ENCODE data around the gene IL26. TPM values are rescaled to one million over a fixed set of nuclear protein-coding genes. Genes with fewer than 3 reads are reported as not detected.
A peak's percentile ranks its signal among the peaks of the same experiment; 100 is the strongest.

The IL26 gene
- total and polyA plus RNA-seq, 2 donors (not counting 3 experiments of a cell fraction or from before 2014, with no cell fraction given): not detected

- intact Hi-C loops (cut with micrococcal nuclease): no loop called here
- ChIA-PET CTCF (no interaction called here), POLR2A (no interaction called here)
- Histone ChIP-seq H3K27me3 (ENCODE audit: control insufficient read depth in 2 of 2, insufficient read depth in 2 of 2, low read length in 2 of 2) (peaks cover 5 to 6% of the 10 kb centered on the region in 2 experiments), H3K9me3 (replicated peaks; ENCODE audit: control insufficient read depth, insufficient read depth, low read length) (no peaks in the 10 kb centered on the region), H2AFZ (ENCODE audit: low read depth, low read length) (no peak overlapping the region), H3K4me2 (ENCODE audit: insufficient read depth, low read length) (no peak overlapping the region), H3K36me3 (ENCODE audit: control insufficient read depth in 2 of 2, extremely low read depth in 1 of 2, insufficient read depth in 2 of 2, low read length in 2 of 2) (no peaks in the 10 kb centered on the region), H3K9ac (replicated peaks; ENCODE audit: extremely low read depth, insufficient read depth, low read length) (no peak overlapping the region), H3K27ac (ENCODE audit: insufficient read depth, low read depth, low read length) (no peak overlapping the region), H4K20me1 (replicated peaks; ENCODE audit: control insufficient read depth, extremely low read depth, insufficient read depth, low read length) (no peaks in the 10 kb centered on the region), H3K4me1 (ENCODE audit: control insufficient read depth, extremely low read depth, insufficient read depth, low read length) (no peaks in the 10 kb centered on the region), H3K4me3 (replicated peaks in 1 of 3; ENCODE audit: insufficient read depth in 1 of 3, low read depth in 1 of 3, low read length in 3 of 3) (no peak overlapping the region), H3K9me1 (replicated peaks; ENCODE audit: control insufficient read depth, extremely low read depth, insufficient read depth, low read length) (no peaks in the 10 kb centered on the region), H3K79me2 (ENCODE audit: control insufficient read depth, insufficient read depth, low read length) (no peaks in the 10 kb centered on the region)
- TF ChIP-seq FOS (IDR thresholded peaks at IDR 0.05; ENCODE audit: borderline replicate concordance, insufficient read depth, low read length) (no peak), CTCF (IDR thresholded peaks at IDR 0.05; ENCODE audit: extremely low read depth in 1 of 2, insufficient read depth in 1 of 2, low read depth in 1 of 2, low read length in 2 of 2) (no peak)
- DNase-seq (ENCODE audit: low read depth, low spot score) (no peak), FAIRE-seq (no peak)
- dilution Hi-C loops (cut with MboI; ENCODE audit: extremely low pct_ligation_motif_present, low sequenced_read_pairs): no loop called here
- BruUV-seq (replicated peaks): no TSS peak
These were observed 20.7 kb upstream of the IL26 start for GRCh38 chr12:68246350-68246749.

- intact Hi-C loops (cut with micrococcal nuclease): no loop called here
These were observed 19.8 kb upstream of the IL26 start for GRCh38 chr12:68245180-68246021.

More at GRCh38 chr12:68245180-68246021, 19.8 kb upstream of the IL26 start:
- no TSS peak for BruUV-seq (replicated peaks)
- H3K4me3 ChIP-seq (replicated peaks in 1 of 3; ENCODE audit: insufficient read depth in 1 of 3, low read depth in 1 of 3, low read length in 3 of 3): no peak overlapping the region
- dilution Hi-C loops (cut with MboI; ENCODE audit: extremely low pct_ligation_motif_present, low sequenced_read_pairs): no loop called here
- no peak for FAIRE-seq
- H3K9me1 ChIP-seq (replicated peaks; ENCODE audit: control insufficient read depth, extremely low read depth, insufficient read depth, low read length): no peaks in the 10 kb centered on the region
- CTCF ChIA-PET: interaction anchor here (0.9 to 1.4 kb wide), 4 partner anchors 9 to 76 kb away, joined by 3 to 6 read pairs (median 4); partner anchors contain the start of gene IL26
- peaks cover under 1% of the 10 kb centered on the region for H3K4me1 ChIP-seq (ENCODE audit: control insufficient read depth, extremely low read depth, insufficient read depth, low read length)
- no peaks in the 10 kb centered on the region for H4K20me1 ChIP-seq (replicated peaks; ENCODE audit: control insufficient read depth, extremely low read depth, insufficient read depth, low read length)
- no peak overlapping the region for H3K9ac ChIP-seq (replicated peaks; ENCODE audit: extremely low read depth, insufficient read depth, low read length)
- no peak for DNase-seq (ENCODE audit: low read depth, low spot score)
- H3K27ac ChIP-seq (ENCODE audit: insufficient read depth, low read depth, low read length): no peak overlapping the region
- POLR2A ChIA-PET: no interaction called here
- H3K79me2 ChIP-seq (ENCODE audit: control insufficient read depth, insufficient read depth, low read length): no peaks in the 10 kb centered on the region
- H3K4me2 ChIP-seq (ENCODE audit: insufficient read depth, low read length): no peak overlapping the region
- no peaks in the 10 kb centered on the region for H3K36me3 ChIP-seq (ENCODE audit: control insufficient read depth in 2 of 2, extremely low read depth in 1 of 2, insufficient read depth in 2 of 2, low read length in 2 of 2)
- H3K27me3 ChIP-seq (ENCODE audit: control insufficient read depth in 2 of 2, insufficient read depth in 2 of 2, low read length in 2 of 2): peaks cover 2 to 6% of the 10 kb centered on the region in 2 experiments
- H2AFZ ChIP-seq (ENCODE audit: low read depth, low read length): peak overlapping the region; percentile 38
- H3K9me3 ChIP-seq (replicated peaks; ENCODE audit: control insufficient read depth, insufficient read depth, low read length): no peaks in the 10 kb centered on the region
- no peak for TF ChIP-seq JUN (IDR thresholded peaks at IDR 0.05; ENCODE audit: borderline replicate concordance, insufficient read depth, insufficient read length, low read depth)
- TF ChIP-seq POLR2A (IDR thresholded peaks at IDR 0.05; ENCODE audit: low read depth, low read length): no peak
- no peak for TF ChIP-seq GATA2 (IDR thresholded peaks at IDR 0.05; ENCODE audit: insufficient read depth, insufficient read length, low read depth, low read length)
- no peak for TF ChIP-seq MYC (IDR thresholded peaks at IDR 0.05; ENCODE audit: low read depth, low read length)
- TF ChIP-seq MAX (IDR thresholded peaks at IDR 0.05; ENCODE audit: insufficient read depth, insufficient read length): no peak
- TF ChIP-seq POLR2AphosphoS5 (IDR thresholded peaks at IDR 0.05; ENCODE audit: insufficient read depth, low read depth, low read length): no peak
- no peak for TF ChIP-seq EZH2 (IDR thresholded peaks at IDR 0.05; ENCODE audit: borderline replicate concordance, low read depth, low read length, severe bottlenecking)
- no peak for TF ChIP-seq FOS (IDR thresholded peaks at IDR 0.05; ENCODE audit: borderline replicate concordance, insufficient read depth, low read length)
- TF ChIP-seq CTCF (IDR thresholded peaks at IDR 0.05; ENCODE audit: extremely low read depth in 1 of 2, insufficient read depth in 1 of 2, low read depth in 1 of 2, low read length in 2 of 2): no peak
